Body of pancreas (tissue), 4 donors: ENCODE measurements around the gene BEGAIN. TPM values are rescaled to one million over a fixed set of nuclear protein-coding genes. Genes with fewer than 3 reads are reported as not detected.

ENCODE experiments used
- ATAC-seq: fragments of 150-250 bp; one replicate; pipeline ENCODE4 v1.9.1; 2016
- DNase-seq, 4 donors: peaks; one replicate each; pipeline ENCODE4 v3.0.0-alpha.2; 2019
- H3K27ac ChIP-seq, 4 donors: fragments of 200-600 bp; sonication (generic); 1 replicate in 3 of 4; 2 replicates in 1 of 4; pipeline versions ENCODE4 v1.5.1 to v1.6.1; 2016 to 2019; ENCODE audit warnings: mild to moderate bottlenecking in 1 of 4, mixed read lengths in 1 of 4, moderate library complexity in 1 of 4
- H3K27me3 ChIP-seq, 2 donors: fragments of 200-600 bp; sonication (generic); one replicate each; pipeline ENCODE4 v1.6.0; 2016; ENCODE audit warnings: mild to moderate bottlenecking in 1 of 2
- H3K36me3 ChIP-seq, 2 donors: fragments of 200-600 bp; sonication (generic); replicated peaks in 1 of 2; 2 replicates each; pipeline ENCODE4 v1.5.1; 2016; ENCODE audit warnings: low read depth in 2 of 2; ENCODE audit not compliant: insufficient read depth in 1 of 2
- H3K4me1 ChIP-seq: fragments of 200-600 bp; sonication (generic); one replicate; pipeline ENCODE4 v1.6.0; 2016
- H3K4me3 ChIP-seq, 2 donors: fragments of 200-600 bp; sonication (generic); 1 replicate in 1 of 2; 2 replicates in 1 of 2; pipeline ENCODE4 v1.5.1; 2016 to 2019
- H3K9me3 ChIP-seq, 3 donors: fragments of 200-600 bp; sonication (generic); 1 replicate in 2 of 3; 2 replicates in 1 of 3; pipeline ENCODE4 v1.5.1; 2016
- CTCF ChIP-seq, 7 experiments: fragments of 450-650 bp in 4 of 7; fragments of 200-600 bp in 3 of 7; sonication (generic) in 3 of 7; IDR thresholded peaks; one replicate each; pipeline ENCODE4 v1.5.1; 2016 to 2019; ENCODE audit warnings: antibody characterized with exemption in 7 of 7
- POLR2A ChIP-seq, 3 donors: fragments of 450-650 bp; IDR thresholded peaks; one replicate each; pipeline ENCODE4 v1.6.1; 2016; ENCODE audit warnings: antibody characterized with exemption in 3 of 3, mild to moderate bottlenecking in 2 of 3
- WGBS, 2 donors: methylation state at CpG; one replicate each; pipeline ENCODE4 v1.1.5; 2017; 5-methylcytosine and 5-hydroxymethylcytosine counted together
- intact Hi-C: fragments of 100-400 bp; cut with DNase I; formaldehyde crosslinking; loops from one replicate; pipeline ENCODE4 v1.15.1; 2023
- total RNA-seq, 2 donors: library from RNA; depleted of rRNA; stranded (reverse); fragments of >200 nt; gene quantifications; one replicate each; pipeline ENCODE4 v1.1.0, GENCODE V29; 2016

The BEGAIN gene
- total RNA-seq, 2 donors from 2014 or later, result 23.9 to 28.7 TPM

- Histone ChIP-seq H3K27me3 (no peaks in the 10 kb centered on the region), H3K9me3 (no peaks in the 10 kb centered on the region), H3K36me3 (no peaks in the 10 kb centered on the region), H3K4me3 (no peak overlapping the region), H3K4me1 (no peaks in the 10 kb centered on the region), H3K27ac (no peak overlapping the region)
- DNase-seq, result no peak
- intact Hi-C loops, result no loop called here
- WGBS, 2 donors, result 93 to 98% methylated on average over 3 to 9 of the region's 9 CpGs
- no peak for TF ChIP-seq POLR2A (IDR thresholded peaks at IDR 0.05)
- TF ChIP-seq CTCF (IDR thresholded peaks at IDR 0.05), result no peak
- ATAC-seq, result no peak
These were observed 87.1 kb downstream of the BEGAIN start for GRCh38 chr14:100500128-100500527.

DNA sequence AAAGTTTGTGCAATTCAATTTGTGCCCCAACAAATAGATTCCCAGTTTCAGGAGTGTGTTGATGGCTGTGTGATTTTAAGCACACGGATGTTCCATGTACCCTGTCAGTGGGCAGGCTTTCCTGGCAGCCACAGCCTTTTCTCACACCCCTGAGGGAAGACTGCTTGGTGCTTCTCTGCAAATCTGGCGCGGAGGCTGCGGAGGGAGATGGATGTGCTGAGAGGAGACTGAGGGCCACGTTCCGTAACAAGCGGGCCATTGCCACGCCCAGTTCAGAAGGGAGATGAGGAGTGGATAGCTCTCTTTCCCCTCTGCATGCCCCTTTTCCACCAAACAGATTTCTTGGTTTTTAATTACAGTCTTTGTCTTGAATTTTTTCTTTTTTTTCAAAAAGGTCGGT is 89.1 kb downstream of the BEGAIN start:
- H3K4me3 ChIP-seq, result no peak overlapping the region
- H3K36me3 ChIP-seq, result no peaks in the 10 kb centered on the region
- intact Hi-C loops, result no loop called here
- no peaks in the 10 kb centered on the region for H3K27me3 ChIP-seq
- TF ChIP-seq CTCF (IDR thresholded peaks at IDR 0.05), result no peak
- WGBS, 2 donors, result 95 to 98% methylated on average over 9 of the region's 9 CpGs
- no peaks in the 10 kb centered on the region for H3K9me3 ChIP-seq
- no peak for DNase-seq
- ATAC-seq, result no peak
- H3K4me1 ChIP-seq, result no peaks in the 10 kb centered on the region
- H3K27ac ChIP-seq, result no peak overlapping the region

GRCh38 chr14:100495917-100496316 is 91.3 kb downstream of the BEGAIN start:
- intact Hi-C loops, result no loop called here
- Histone ChIP-seq H3K9me3 (no peaks in the 10 kb centered on the region), H3K4me1 (no peaks in the 10 kb centered on the region), H3K4me3 (no peak overlapping the region), H3K27ac (no peak overlapping the region), H3K27me3 (no peaks in the 10 kb centered on the region), H3K36me3 (no peaks in the 10 kb centered on the region)
- 92 to 100% methylated on average over 2 of the region's 2 CpGs for WGBS, 2 donors
- DNase-seq (no peak), ATAC-seq (no peak)
- TF ChIP-seq CTCF (IDR thresholded peaks at IDR 0.05) (no peak), POLR2A (IDR thresholded peaks at IDR 0.05) (no peak)

GRCh38 chr14:100494645-100495044 is 92.6 kb downstream of the BEGAIN start:
- Histone ChIP-seq H3K27me3 (no peaks in the 10 kb centered on the region), H3K4me1 (no peaks in the 10 kb centered on the region), H3K36me3 (no peaks in the 10 kb centered on the region), H3K9me3 (no peaks in the 10 kb centered on the region), H3K27ac (no peak overlapping the region), H3K4me3 (no peak overlapping the region)
- 58 to 69% methylated on average over 4 of the region's 4 CpGs for WGBS, 2 donors
- TF ChIP-seq POLR2A (IDR thresholded peaks at IDR 0.05) (no peak), CTCF (IDR thresholded peaks at IDR 0.05) (no peak)
- intact Hi-C loops, result no loop called here
- ATAC-seq (peak; percentile 30), DNase-seq (peak in 1 of 4 donors; percentile 16)

GRCh38 chr14:100490252-100490651 is 97.0 kb downstream of the BEGAIN start:
- no peaks in the 10 kb centered on the region for H3K4me1 ChIP-seq
- H3K27me3 ChIP-seq, result no peaks in the 10 kb centered on the region
- H3K9me3 ChIP-seq, result no peaks in the 10 kb centered on the region
- intact Hi-C loops, result no loop called here
- no peak overlapping the region for H3K27ac ChIP-seq
- TF ChIP-seq POLR2A (IDR thresholded peaks at IDR 0.05) (no peak), CTCF (IDR thresholded peaks at IDR 0.05) (no peak)
- no peak for ATAC-seq
- no peaks in the 10 kb centered on the region for H3K36me3 ChIP-seq
- DNase-seq, result no peak
- 87 to 91% methylated on average over 4 of the region's 4 CpGs for whole genome bisulfite sequencing, 2 donors
- H3K4me3 ChIP-seq, result no peak overlapping the region
